Ovary (tissue), 9 donors: ENCODE measurements around the gene DNAI2. TPM values are rescaled to one million over a fixed set of nuclear protein-coding genes. Genes with fewer than 3 reads are reported as not detected.
"Not testable (repeated sequence)": the region's sequence is repeated elsewhere in the genome, so short reads cannot be mapped to it uniquely, and the experiment has no call there.

Source experiments
- DNase-seq, 5 donors: peaks; one replicate each; pipeline ENCODE4 v3.0.0-alpha.2; 2019 to 2020
- H3K27ac ChIP-seq, 2 donors: fragments of 200-600 bp; one replicate each; pipeline versions ENCODE4 v1.5.1 to v1.8.0; 2019 to 2022
- H3K27me3 ChIP-seq: fragments of 200-600 bp; one replicate; pipeline ENCODE4 v1.8.0; 2022
- H3K36me3 ChIP-seq: fragments of 200-600 bp; sonication (generic); one replicate; pipeline ENCODE4 v1.5.1; 2019
- H3K4me1 ChIP-seq: one replicate; pipeline ENCODE4 v1.8.1; 2013; ENCODE audit warnings: mild to moderate bottlenecking, moderate library complexity; ENCODE audit not compliant: insufficient read depth
- H3K4me3 ChIP-seq: fragments of 200-600 bp; sonication (generic); one replicate; pipeline ENCODE4 v1.5.1; 2017
- H3K9me3 ChIP-seq, 2 donors: fragments of 200-600 bp in 1 of 2; sonication (generic) in 1 of 2; one replicate each; pipeline versions ENCODE4 v1.5.1 to v1.8.1; 2013 to 2019; ENCODE audit warnings: mild to moderate bottlenecking in 1 of 2, moderate library complexity in 1 of 2
- EP300 ChIP-seq: sonication (generic); formaldehyde crosslinking; IDR thresholded peaks from one replicate; pipeline ENCODE4 v1.6.1; 2017; ENCODE audit warnings: antibody characterized with exemption
- POLR2A ChIP-seq: fragments of 450-650 bp; IDR thresholded peaks from one replicate; pipeline ENCODE4 v1.6.1; 2017; ENCODE audit warnings: antibody characterized with exemption, mild to moderate bottlenecking, moderate library complexity
- WGBS, 3 donors: extraction: QIAGEN DNeasy Blood & Tissue Kit in 1 of 3; methylation state at CpG; one replicate each; pipeline versions ENCODE4 v1.1.5 to v1.1.7; 2013 to 2017; 5-methylcytosine and 5-hydroxymethylcytosine counted together
- intact Hi-C, 4 donors: fragments of 100-400 bp; cut with DNase I; formaldehyde crosslinking; loops; one replicate each; pipeline versions ENCODE4 v1.11.0 to v1.15.1; 2022 to 2023
- polyA plus RNA-seq, 2 donors: library from polyadenylated mRNA; stranded (reverse); fragments of 200-250 nt in 1 of 2; fragments of 350-450 nt in 1 of 2; fragmentation: Illumina TruSeq in 1 of 2; extraction: RNeasy Lipid Tissue Mini Kit (QIAGEN cat#74804) in 1 of 2; gene quantifications; one replicate each; pipeline ENCODE4 v1.2.3, GENCODE V29; 2013 to 2014
- total RNA-seq, 7 donors: library from RNA; depleted of rRNA in 2 of 7; stranded (reverse); fragments of >200 nt in 2 of 7; fragmentation: NEBNext Ultra II Directional in 3 of 7; extraction: Animal tissue kit (Norgen Biotek cat#: 25700) in 3 of 7; gene quantifications; one replicate each; pipeline versions ENCODE4 v1.1.0 to v1.2.4, GENCODE V29; 2016 to 2023
- TF ChIP-seq, protein P1 (sequence below), 3 donors: fragments of 450-650 bp in 2 of 3; fragments of 200-600 bp in 1 of 3; IDR thresholded peaks; one replicate each; pipeline versions ENCODE4 v1.5.1 to v1.8.0; 2016 to 2022; ENCODE audit warnings: antibody characterized with exemption in 3 of 3, mild to moderate bottlenecking in 1 of 3
- donor health status: DM: no; HTN: no; CAD: no; lungs with moderate emphysema.
- donor health status: DM: no; HTN: no; CAD: no.
- donor health status: Bipolar disorder and iron deficiency.
- donor health status: DM: yes; HTN: yes; CAD: no.
- donor health status: DM: no; HTN: no; CAD: no.
- donor health status: DM: yes; HTN: yes; CAD: no.

DNAI2 gene
- total and polyA plus RNA-seq, 9 donors, result 0.07 to 12.2 (median 0.66) TPM; not detected in 3

DNA sequence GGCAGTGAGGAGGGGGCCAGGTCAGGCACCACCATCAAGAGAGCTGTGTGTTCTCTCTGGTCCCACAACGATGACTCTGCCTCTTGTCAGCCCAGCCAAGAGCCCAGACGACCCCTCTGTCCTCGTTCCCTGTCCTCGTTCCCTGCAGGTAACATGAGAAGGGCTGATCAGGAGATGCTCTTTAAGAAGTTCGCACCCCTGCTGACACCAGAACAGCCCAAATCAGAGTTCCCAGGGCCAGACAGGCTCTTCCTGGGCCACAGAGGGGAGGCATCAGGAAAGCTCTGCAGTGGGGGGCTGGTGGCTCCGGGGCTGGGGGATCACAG, 13.5 kb upstream of the DNAI2 start:
- no peak overlapping the region for H3K4me3 ChIP-seq
- no peaks in the 10 kb centered on the region for H3K27me3 ChIP-seq
- WGBS, 3 donors, result 81 to 83% (median 81%) methylated on average over 6 of the region's 6 CpGs
- no peaks in the 10 kb centered on the region for H3K4me1 ChIP-seq
- DNase-seq, result no peak
- no peak overlapping the region for H3K27ac ChIP-seq
- intact Hi-C loops, result no loop called here
- no peaks in the 10 kb centered on the region for H3K36me3 ChIP-seq
- no peaks in the 10 kb centered on the region for H3K9me3 ChIP-seq
- TF ChIP-seq EP300 (no peak), POLR2A (no peak)
- TF ChIP-seq, protein P1, sequence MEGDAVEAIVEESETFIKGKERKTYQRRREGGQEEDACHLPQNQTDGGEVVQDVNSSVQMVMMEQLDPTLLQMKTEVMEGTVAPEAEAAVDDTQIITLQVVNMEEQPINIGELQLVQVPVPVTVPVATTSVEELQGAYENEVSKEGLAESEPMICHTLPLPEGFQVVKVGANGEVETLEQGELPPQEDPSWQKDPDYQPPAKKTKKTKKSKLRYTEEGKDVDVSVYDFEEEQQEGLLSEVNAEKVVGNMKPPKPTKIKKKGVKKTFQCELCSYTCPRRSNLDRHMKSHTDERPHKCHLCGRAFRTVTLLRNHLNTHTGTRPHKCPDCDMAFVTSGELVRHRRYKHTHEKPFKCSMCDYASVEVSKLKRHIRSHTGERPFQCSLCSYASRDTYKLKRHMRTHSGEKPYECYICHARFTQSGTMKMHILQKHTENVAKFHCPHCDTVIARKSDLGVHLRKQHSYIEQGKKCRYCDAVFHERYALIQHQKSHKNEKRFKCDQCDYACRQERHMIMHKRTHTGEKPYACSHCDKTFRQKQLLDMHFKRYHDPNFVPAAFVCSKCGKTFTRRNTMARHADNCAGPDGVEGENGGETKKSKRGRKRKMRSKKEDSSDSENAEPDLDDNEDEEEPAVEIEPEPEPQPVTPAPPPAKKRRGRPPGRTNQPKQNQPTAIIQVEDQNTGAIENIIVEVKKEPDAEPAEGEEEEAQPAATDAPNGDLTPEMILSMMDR (IDR thresholded peaks at IDR 0.05), result no peak

DNA sequence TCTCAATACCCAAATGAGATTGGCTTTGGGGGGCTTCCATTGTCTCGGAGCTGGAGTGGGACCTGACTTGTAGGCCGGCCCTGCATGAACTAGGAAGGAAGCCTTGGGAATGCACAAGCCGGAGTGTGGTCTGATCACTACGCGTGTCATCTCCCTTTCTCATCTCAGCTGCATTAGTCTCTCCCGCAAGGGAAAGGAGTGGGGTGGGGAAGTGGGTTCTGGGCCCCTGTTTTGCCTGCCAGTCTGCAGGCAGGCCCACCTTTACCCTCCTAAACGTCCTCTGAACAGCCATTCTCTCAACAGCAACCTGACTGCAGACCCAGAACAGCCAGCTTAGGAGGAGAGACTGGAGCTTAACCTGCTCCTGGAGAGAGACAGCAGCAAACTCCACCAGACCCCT, 11.4 kb upstream of the DNAI2 start:
- Histone ChIP-seq H3K4me1 (no peaks in the 10 kb centered on the region), H3K4me3 (no peak overlapping the region), H3K9me3 (no peaks in the 10 kb centered on the region), H3K36me3 (no peaks in the 10 kb centered on the region), H3K27me3 (no peaks in the 10 kb centered on the region), H3K27ac (no peak overlapping the region)
- 87 to 92% (median 90%) methylated on average over 7 of the region's 7 CpGs for WGBS, 3 donors
- no peak for DNase-seq
- intact Hi-C loops, result no loop called here
- TF ChIP-seq POLR2A (no peak), EP300 (no peak)
- TF ChIP-seq, protein P1 (IDR thresholded peaks at IDR 0.05), result no peak

DNA sequence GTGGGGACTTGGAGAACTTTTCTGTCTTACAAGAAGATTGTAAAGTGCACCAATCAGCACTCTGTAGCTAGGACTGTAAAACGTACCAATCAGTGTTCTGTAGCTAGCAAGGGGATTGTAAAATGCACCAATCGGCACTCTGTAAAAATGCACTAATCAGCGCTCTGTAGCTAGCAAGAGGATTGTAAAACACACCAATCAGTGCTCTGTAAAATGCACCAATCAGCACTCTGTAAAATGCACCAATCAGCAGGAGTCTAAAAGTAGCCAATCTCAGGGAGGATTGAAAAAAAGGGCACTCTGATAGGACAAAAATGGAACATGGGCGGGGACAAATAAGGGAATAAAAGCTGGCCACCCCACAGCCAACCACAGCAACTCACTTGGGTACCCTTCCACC, 7.0 kb upstream of the DNAI2 start:
- WGBS, 3 donors, result 93 to 95% (median 94%) methylated on average over 4 of the region's 4 CpGs
- H3K9me3 ChIP-seq, H3K4me3 ChIP-seq, H3K36me3 ChIP-seq, H3K27ac ChIP-seq, H3K4me1 ChIP-seq, H3K27me3 ChIP-seq, DNase-seq, intact Hi-C loops: not testable (repeated sequence)

DNA sequence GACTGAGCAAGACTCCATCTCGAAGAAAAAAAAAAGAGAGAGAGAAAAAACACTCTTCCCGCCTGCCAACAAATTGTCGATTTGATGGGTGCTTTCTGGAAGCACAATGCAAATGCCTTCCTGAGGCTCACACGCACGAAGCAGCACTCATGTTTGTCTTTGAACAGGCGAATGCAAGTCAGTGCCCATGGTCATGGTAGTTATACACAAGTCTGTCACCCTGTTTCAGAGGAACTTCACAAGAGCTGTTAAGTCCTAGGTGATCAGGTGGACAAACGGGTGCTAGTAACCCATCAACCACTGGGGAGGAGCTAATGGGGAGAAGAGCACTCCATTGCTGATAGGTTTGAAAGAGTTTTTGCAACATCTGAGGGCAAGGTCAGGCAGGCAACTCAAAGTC, 6.5 kb upstream of the DNAI2 start:
- intact Hi-C loops, result no loop called here
- Histone ChIP-seq H3K4me1 (peaks cover 2% of the 10 kb centered on the region), H3K36me3 (no peaks in the 10 kb centered on the region), H3K4me3 (no peak overlapping the region), H3K27ac (no peak overlapping the region), H3K27me3 (no peaks in the 10 kb centered on the region), H3K9me3 (no peaks in the 10 kb centered on the region)
- TF ChIP-seq, protein P1 (IDR thresholded peaks at IDR 0.05), result no peak
- no peak for TF ChIP-seq EP300
- no peak for TF ChIP-seq POLR2A
- 90 to 94% (median 91%) methylated on average over 7 of the region's 7 CpGs for WGBS, 3 donors
- no peak for DNase-seq

DNA sequence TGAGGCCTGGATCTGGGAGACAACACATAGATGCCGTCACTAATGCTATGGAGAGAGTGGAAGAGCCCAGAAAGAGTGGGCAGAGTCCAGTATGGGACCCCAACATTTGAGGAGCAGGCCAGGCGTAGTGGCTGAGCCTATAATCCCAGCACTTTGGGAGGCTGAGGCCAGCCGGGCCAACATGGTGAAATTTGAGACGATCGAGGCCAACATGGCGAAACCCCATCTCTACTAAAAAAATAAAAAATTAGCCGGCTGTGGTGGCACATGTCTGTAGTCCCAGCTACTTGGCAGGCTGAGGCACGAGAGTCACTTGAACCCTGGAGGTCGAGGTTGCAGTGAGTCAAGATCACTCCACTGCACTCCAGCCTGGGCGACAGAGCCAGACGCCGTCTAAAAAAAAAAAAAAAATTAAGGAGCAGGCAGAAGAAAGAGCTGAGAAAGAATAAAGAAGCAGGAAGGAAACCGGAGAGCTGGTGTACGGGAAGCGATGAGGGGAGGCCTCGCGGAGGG, 6.0 kb upstream of the DNAI2 start:
- H3K36me3 ChIP-seq, result no peaks in the 10 kb centered on the region
- TF ChIP-seq EP300 (no peak), POLR2A (no peak)
- intact Hi-C loops, result no loop called here
- 76 to 80% (median 79%) methylated on average over 17 of the region's 17 CpGs for WGBS, 3 donors
- DNase-seq, result no peak
- no peak overlapping the region for H3K27ac ChIP-seq
- H3K27me3 ChIP-seq, result no peaks in the 10 kb centered on the region
- no peaks in the 10 kb centered on the region for H3K9me3 ChIP-seq
- peaks cover 2% of the 10 kb centered on the region for H3K4me1 ChIP-seq
- no peak overlapping the region for H3K4me3 ChIP-seq

DNA sequence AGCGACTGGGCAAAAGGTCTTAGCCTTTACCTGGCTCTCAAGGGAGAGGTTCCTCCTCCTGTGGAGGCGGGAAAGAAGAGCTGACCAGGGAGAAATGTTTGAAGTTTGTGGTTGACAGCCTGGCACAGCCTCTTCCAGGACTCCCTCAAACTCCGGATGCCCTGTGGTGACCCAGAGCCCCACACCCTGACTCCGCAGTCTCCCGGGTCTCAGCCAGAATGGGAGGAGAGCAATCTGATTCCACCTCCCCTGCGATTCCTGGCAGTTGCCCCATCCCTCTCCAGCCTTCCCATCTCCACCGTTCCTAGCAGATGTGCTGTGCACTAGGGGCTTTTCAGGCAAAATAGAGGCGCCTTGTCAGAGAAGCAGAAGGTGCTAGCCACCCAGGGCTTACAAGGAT, 5.5 kb upstream of the DNAI2 start:
- intact Hi-C loops, result no loop called here
- WGBS, 3 donors, result 37 to 44% (median 40%) methylated on average over 8 of the region's 8 CpGs
- TF ChIP-seq POLR2A (no peak), EP300 (no peak)
- TF ChIP-seq, protein P1 (IDR thresholded peaks at IDR 0.05), result no peak

More for the DNA sequence above, 5.5 kb upstream of the DNAI2 start:
- Histone ChIP-seq H3K9me3 (no peaks in the 10 kb centered on the region), H3K4me3 (no peak overlapping the region), H3K27me3 (no peaks in the 10 kb centered on the region), H3K36me3 (no peaks in the 10 kb centered on the region), H3K27ac (no peak overlapping the region), H3K4me1 (peaks cover 2% of the 10 kb centered on the region)
- DNase-seq, result no peak
